H1 (cell line): ENCODE results near the gene ANXA7. TPM values are rescaled to one million over a fixed set of nuclear protein-coding genes. Genes with fewer than 3 reads are reported as not detected.

Experiments
- CHD7 ChIP-seq: fragments of 300-600 bp; sonication (generic); IDR thresholded peaks from 2 replicates; pipeline ENCODE4 v1.7.1; 2012; ENCODE audit warnings: low read length, moderate library complexity, mild to moderate bottlenecking, inconsistent platforms; ENCODE audit not compliant: insufficient replicate concordance
- FOSL1 ChIP-seq: IDR thresholded peaks from 2 replicates; pipeline ENCODE4 v1.6.1; 2011; ENCODE audit warnings: mild to moderate bottlenecking, low read depth, low read length, moderate library complexity; ENCODE audit not compliant: insufficient read depth
- GABPA ChIP-seq: IDR thresholded peaks from 2 replicates; pipeline ENCODE4 v1.6.1; 2011; ENCODE audit warnings: mild to moderate bottlenecking, low read length, moderate library complexity, borderline replicate concordance; ENCODE audit not compliant: insufficient read depth
- GTF2F1 ChIP-seq: IDR thresholded peaks from 2 replicates; pipeline ENCODE4 v1.6.1; 2012; ENCODE audit warnings: low read depth, low read length, improper control_type of control experiment, borderline replicate concordance
- HDAC6 ChIP-seq: IDR thresholded peaks from one replicate; pipeline ENCODE4 v1.7.1; 2012; ENCODE audit warnings: low read depth, mild to moderate bottlenecking, inconsistent platforms, low read length, moderate library complexity
- POLR2A ChIP-seq, 2 experiments: IDR thresholded peaks; 1 replicate in 1 of 2; 2 replicates in 1 of 2; pipeline ENCODE4 v1.6.1; 2011; ENCODE audit warnings: low read depth in 2 of 2, low read length in 2 of 2, mild to moderate bottlenecking in 2 of 2; ENCODE audit errors: control extremely low read depth in 1 of 2
- RAD21 ChIP-seq, 2 experiments: IDR thresholded peaks in 1 of 2; conservative IDR thresholded peaks in 1 of 2; 2 replicates each; pipeline ENCODE4 v1.6.1; 2011; ENCODE audit warnings: low read depth in 2 of 2, low read length in 2 of 2, improper control_type of control experiment in 1 of 2, inconsistent platforms in 1 of 2, mild to moderate bottlenecking in 1 of 2, moderate library complexity in 1 of 2
- SAP30 ChIP-seq: fragments of 300-600 bp; sonication (generic); IDR thresholded peaks from 2 replicates; pipeline ENCODE4 v1.7.1; 2012; ENCODE audit warnings: low read length, moderate library complexity, mild to moderate bottlenecking, inconsistent platforms; ENCODE audit not compliant: insufficient read depth, insufficient replicate concordance
- SP4 ChIP-seq: IDR thresholded peaks from 2 replicates; pipeline ENCODE4 v1.6.1; 2012; ENCODE audit warnings: low read length, inconsistent platforms
- TEAD4 ChIP-seq: IDR thresholded peaks from 2 replicates; pipeline ENCODE4 v1.6.1; 2012; ENCODE audit warnings: low read depth, low read length, inconsistent platforms, mixed read lengths
- polyA plus RNA-seq, 7 experiments: library from polyadenylated mRNA; depleted of rRNA in 3 of 7; stranded (reverse) in 5 of 7; unstranded in 2 of 7; fragments of >200 nt in 5 of 7; fragments of 200-250 nt in 2 of 7; gene quantifications; 1 replicate in 5 of 7; 2 replicates in 1 of 7; 4 replicates in 1 of 7; pipeline versions ENCODE4 v1.2.1 to v1.2.3, GENCODE V29; 2011 to 2013; ENCODE audit warnings: missing spikeins in 2 of 7, mixed read lengths in 2 of 7
- total RNA-seq: library from RNA; stranded (reverse); fragmentation: NEBNext Ultra II Directional; extraction: Animal tissue kit (Norgen Biotek cat#: 25700); gene quantifications from 2 replicates; pipeline ENCODE4 v1.2.1, GENCODE V29; 2021

The ANXA7 gene
- total and polyA plus RNA-seq, 2 of the 8 experiments (the other 6 are each of a cell fraction or from before 2014, with no cell fraction given), result 37.1 to 63.6 TPM

- no peak for TF ChIP-seq CHD7
- no peak for TF ChIP-seq GABPA
- TF ChIP-seq TEAD4, result no peak
- no peak for TF ChIP-seq SAP30
- TF ChIP-seq HDAC6, result no peak
- no peak for TF ChIP-seq GTF2F1
- no peak for TF ChIP-seq RAD21 (IDR thresholded peaks at IDR 0.05 in 1 of 2, conservative IDR thresholded peaks at IDR 0.05 in 1 of 2; ENCODE audit: low read depth in 2 of 2, low read length in 2 of 2)
- TF ChIP-seq SP4, result peak; percentile 8; the same call in 1 of the 2 replicates
- TF ChIP-seq POLR2A (IDR thresholded peaks at IDR 0.05; ENCODE audit: control extremely low read depth in 1 of 2, low read depth in 2 of 2, low read length in 2 of 2), result peak; percentile 79 to 80
- TF ChIP-seq FOSL1, result no peak
These were observed at the start of gene ANXA7 (continued) for GRCh38 chr10:73413528-73414229.
